IPS-20b (cell line): ENCODE measurements around the gene MAFG.
A peak's percentile ranks its signal among the peaks of the same experiment; 100 is the strongest.

ENCODE experiments used
- H3K27ac ChIP-seq: one replicate; pipeline ENCODE4 v1.5.1; 2013; ENCODE audit warnings: low read length
- H3K27me3 ChIP-seq: 2 replicates; pipeline ENCODE4 v1.6.1; 2013; ENCODE audit warnings: mild to moderate bottlenecking, low read length, inconsistent platforms; ENCODE audit not compliant: insufficient read depth
- H3K36me3 ChIP-seq: 2 replicates; pipeline ENCODE4 v1.6.1; 2013; ENCODE audit warnings: low read depth, mild to moderate bottlenecking, inconsistent platforms, low read length, moderate library complexity; ENCODE audit not compliant: insufficient read depth
- H3K4me1 ChIP-seq: 2 replicates; pipeline ENCODE4 v1.6.1; 2013; ENCODE audit warnings: mild to moderate bottlenecking, control low read depth, inconsistent platforms, low read length, moderate library complexity; ENCODE audit not compliant: insufficient read depth
- H3K4me3 ChIP-seq: 2 replicates; pipeline ENCODE4 v1.5.1; 2013; ENCODE audit warnings: mild to moderate bottlenecking, low read length, inconsistent platforms
- H3K9ac ChIP-seq: 2 replicates; pipeline ENCODE4 v1.6.1; 2013; ENCODE audit warnings: low read depth, mild to moderate bottlenecking, inconsistent platforms, low read length, moderate library complexity
- H3K9me3 ChIP-seq: 2 replicates; pipeline ENCODE4 v1.6.1; 2013; ENCODE audit warnings: mild to moderate bottlenecking, low read depth, low read length, inconsistent platforms; ENCODE audit not compliant: insufficient read depth

MAFG gene

GRCh38 chr17:81888105-81888987 is 39.2 kb downstream of the MAFG start:
- no peak overlapping the region for H3K9ac ChIP-seq
- peaks cover 5% of the 10 kb centered on the region; the same call in 1 of the 2 replicates for H3K4me1 ChIP-seq
- no peaks in the 10 kb centered on the region for H3K9me3 ChIP-seq
- no peak overlapping the region for H3K4me3 ChIP-seq
- H3K27me3 ChIP-seq: no peaks in the 10 kb centered on the region
- H3K27ac ChIP-seq: no peak overlapping the region
- H3K36me3 ChIP-seq: peaks cover 70% of the 10 kb centered on the region

DNA sequence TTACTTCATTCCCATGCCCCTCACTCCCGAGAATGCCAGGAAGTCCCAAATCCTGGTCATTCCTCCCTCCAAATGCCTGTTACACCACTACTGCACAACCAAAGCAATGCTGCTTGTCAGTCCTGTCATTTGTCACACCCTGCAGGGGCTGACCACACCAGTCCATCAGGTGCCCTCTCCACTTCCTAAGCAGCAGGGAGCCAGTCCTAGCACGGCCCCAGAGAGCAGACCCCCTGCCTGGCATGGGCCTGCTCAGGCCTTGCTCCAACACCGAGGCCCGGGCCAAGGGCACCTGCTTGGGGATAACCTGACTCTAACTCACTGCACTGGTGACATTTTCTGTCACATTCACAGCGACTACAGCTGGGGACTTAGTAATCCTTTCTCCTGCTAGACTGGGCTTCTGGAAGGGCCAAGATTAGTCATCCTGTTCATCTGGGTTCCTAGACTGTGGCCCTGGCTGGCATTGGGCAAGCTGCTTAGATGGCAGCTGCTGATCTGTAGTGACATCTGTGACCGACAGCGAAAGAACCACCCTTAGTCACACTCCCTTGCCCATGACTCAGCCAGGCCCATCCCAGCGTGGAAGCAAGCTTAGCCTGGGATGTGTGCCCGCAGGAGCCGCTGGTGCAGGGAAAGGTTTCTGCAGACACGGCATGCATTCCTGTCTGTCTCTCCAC is 41.5 kb downstream of the MAFG start:
- no peaks in the 10 kb centered on the region for H3K27me3 ChIP-seq
- no peak overlapping the region for H3K27ac ChIP-seq
- no peak overlapping the region for H3K4me3 ChIP-seq
- peaks cover 5% of the 10 kb centered on the region; the same call in 1 of the 2 replicates for H3K4me1 ChIP-seq
- no peak overlapping the region for H3K9ac ChIP-seq
- peaks cover 85% of the 10 kb centered on the region for H3K36me3 ChIP-seq
- no peaks in the 10 kb centered on the region for H3K9me3 ChIP-seq

- Histone ChIP-seq H3K4me3 (no peak overlapping the region), H3K9me3 (no peaks in the 10 kb centered on the region), H3K9ac (no peak overlapping the region), H3K4me1 (peaks cover 5% of the 10 kb centered on the region; the same call in 1 of the 2 replicates), H3K36me3 (peaks cover 86% of the 10 kb centered on the region), H3K27me3 (no peaks in the 10 kb centered on the region), H3K27ac (no peak overlapping the region)
Observed at GRCh38 chr17:81885454-81885853, 42.1 kb downstream of the MAFG start.

DNA sequence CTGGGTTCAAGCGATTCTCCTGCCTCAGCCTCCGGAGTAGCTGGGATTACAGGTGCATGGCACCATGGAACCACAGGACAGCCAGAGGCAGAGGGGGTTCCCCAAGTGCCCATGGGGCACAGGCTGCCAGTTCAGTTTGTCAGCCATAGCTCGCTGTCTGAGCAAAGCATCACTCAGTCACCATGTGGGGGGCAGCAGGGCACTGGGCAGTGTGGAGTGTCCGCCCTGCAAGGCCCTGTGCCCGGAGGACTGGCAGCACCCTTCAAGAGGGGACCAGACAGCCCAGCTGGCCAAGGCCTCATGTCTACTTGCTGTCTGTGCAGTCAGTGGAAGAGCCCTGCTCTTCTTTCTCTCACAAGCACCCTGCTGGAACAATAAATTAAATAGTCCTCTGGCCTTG is 42.6 kb downstream of the MAFG start:
- Histone ChIP-seq H3K36me3 (peaks cover 86% of the 10 kb centered on the region), H3K9me3 (no peaks in the 10 kb centered on the region), H3K27ac (no peak overlapping the region), H3K9ac (no peak overlapping the region), H3K4me3 (no peak overlapping the region), H3K27me3 (no peaks in the 10 kb centered on the region), H3K4me1 (peaks cover 1% of the 10 kb centered on the region; the same call in 1 of the 2 replicates)

- Histone ChIP-seq H3K36me3 (peaks cover 86% of the 10 kb centered on the region), H3K9me3 (no peaks in the 10 kb centered on the region), H3K4me1 (no peaks in the 10 kb centered on the region), H3K9ac (no peak overlapping the region), H3K27me3 (no peaks in the 10 kb centered on the region), H3K27ac (no peak overlapping the region), H3K4me3 (no peak overlapping the region)
Observed at GRCh38 chr17:81884520-81884919, 43.0 kb downstream of the MAFG start.

GRCh38 chr17:81879121-81879520 is 48.4 kb downstream of the MAFG start:
- H3K9ac ChIP-seq: no peak overlapping the region
- no peaks in the 10 kb centered on the region for H3K27me3 ChIP-seq
- no peaks in the 10 kb centered on the region for H3K9me3 ChIP-seq
- no peak overlapping the region for H3K4me3 ChIP-seq
- H3K4me1 ChIP-seq: no peaks in the 10 kb centered on the region
- peaks cover 50% of the 10 kb centered on the region for H3K36me3 ChIP-seq
- H3K27ac ChIP-seq: no peak overlapping the region

GRCh38 chr17:81878294-81878693 is 49.2 kb downstream of the MAFG start:
- Histone ChIP-seq H3K27ac (no peak overlapping the region), H3K9me3 (no peaks in the 10 kb centered on the region), H3K9ac (no peak overlapping the region), H3K4me3 (no peak overlapping the region), H3K4me1 (no peaks in the 10 kb centered on the region), H3K36me3 (peaks cover 46% of the 10 kb centered on the region), H3K27me3 (no peaks in the 10 kb centered on the region)

DNA sequence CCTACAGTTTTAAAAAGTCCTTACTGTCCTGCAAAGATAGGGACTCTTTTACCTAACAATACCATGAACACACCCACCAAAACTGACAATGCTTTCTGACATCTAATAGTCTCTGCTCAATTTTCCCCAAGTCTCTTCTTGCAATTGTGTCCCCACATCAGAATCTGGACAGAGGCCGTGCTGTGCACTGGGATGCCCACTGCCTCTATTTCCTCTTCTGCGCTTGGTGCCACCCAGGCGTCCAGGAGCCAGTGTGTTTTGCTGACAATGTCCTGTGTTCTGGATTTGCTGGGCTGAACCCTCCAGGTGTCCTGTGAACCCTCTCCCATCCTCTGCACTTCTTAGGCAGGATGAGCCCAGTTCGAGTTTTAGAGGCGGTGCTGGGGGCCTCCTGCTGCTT is 50.0 kb downstream of the MAFG start:
- Histone ChIP-seq H3K9ac (no peak overlapping the region), H3K27me3 (no peaks in the 10 kb centered on the region), H3K36me3 (peaks cover 42% of the 10 kb centered on the region), H3K9me3 (no peaks in the 10 kb centered on the region), H3K4me1 (no peaks in the 10 kb centered on the region), H3K4me3 (no peak overlapping the region), H3K27ac (no peak overlapping the region)

DNA sequence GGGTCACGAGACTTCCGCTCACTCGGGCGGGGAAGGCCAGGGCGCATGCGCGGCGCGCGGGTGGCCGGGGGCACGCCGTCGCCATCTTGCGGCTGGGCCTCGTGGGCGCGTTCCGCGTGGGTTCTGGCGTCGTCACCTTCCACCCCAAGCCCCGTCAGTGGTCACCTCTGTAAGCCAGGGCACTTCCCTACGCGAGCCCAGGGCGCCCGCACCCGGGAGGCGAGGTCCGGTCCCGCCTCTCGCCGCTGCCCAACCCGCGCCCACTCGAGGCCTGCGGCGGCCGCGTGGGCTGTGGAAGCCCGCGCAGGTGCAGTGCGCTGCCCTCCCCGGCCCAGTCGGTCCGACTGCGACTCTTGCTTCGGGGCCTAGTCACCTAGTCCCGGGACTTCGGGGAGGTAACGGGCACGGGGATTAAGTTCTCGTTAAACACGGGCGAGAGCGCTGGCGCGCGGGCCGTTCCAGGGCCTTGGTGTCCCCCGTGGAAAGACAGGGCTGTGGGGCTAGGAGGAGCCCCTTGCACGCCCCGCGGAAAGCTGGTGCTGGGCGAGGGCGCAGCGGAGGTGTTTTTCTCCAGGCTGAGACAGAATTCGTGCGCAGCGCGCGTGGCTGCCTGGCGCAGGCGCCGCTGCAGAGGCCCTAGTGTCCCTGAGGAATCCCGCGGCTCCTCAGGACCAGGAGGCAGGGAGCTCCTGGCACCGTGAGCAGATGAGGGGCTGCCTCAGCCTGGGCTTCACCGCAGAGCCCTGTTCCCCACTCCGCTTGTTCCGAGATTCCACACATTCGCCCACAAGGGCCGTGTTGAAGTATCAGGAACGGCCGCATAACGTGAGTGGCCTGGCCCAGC is 55.9 kb downstream of the MAFG start:
- Histone ChIP-seq H3K4me1 (no peaks in the 10 kb centered on the region), H3K9ac (peak overlapping the region; percentile 98), H3K27me3 (no peaks in the 10 kb centered on the region), H3K27ac (peak overlapping the region; percentile 76), H3K36me3 (peaks cover 6% of the 10 kb centered on the region; the same call in 1 of the 2 replicates), H3K9me3 (no peaks in the 10 kb centered on the region), H3K4me3 (peak overlapping the region; percentile 91)

GRCh38 chr17:81870981-81871386 is 56.6 kb downstream of the MAFG start, which contains the start of gene ARHGDIA:
Gene ARHGDIA, minus strand, starts transcription at chr17:81871337. Its CDS starts 1,407 bp downstream, at chr17:81869930.
- Histone ChIP-seq H3K4me1 (no peaks in the 10 kb centered on the region), H3K27ac (peak within 1 kb of the TSS; percentile 76), H3K9ac (peak within 1 kb of the TSS; percentile 98), H3K27me3 (no peaks in the 10 kb centered on the region), H3K9me3 (no peaks in the 10 kb centered on the region), H3K4me3 (peak within 1 kb of the TSS; percentile 91), H3K36me3 (peaks cover 7% of the 10 kb centered on the region; the same call in 1 of the 2 replicates)
